ENCODE results near the gene RBM47. TPM values are rescaled to one million over a fixed set of nuclear protein-coding genes. Genes with fewer than 3 reads are reported as not detected.
"Not testable (repeated sequence)": the region's sequence is repeated elsewhere in the genome, so short reads cannot be mapped to it uniquely, and the experiment has no call there.

Gene RBM47
- total and polyA plus RNA-seq, 4 donors, result 1.6 to 13.6 (median 4.0) TPM

- H3K27me3 ChIP-seq (ENCODE audit: control insufficient read depth, insufficient read depth, low read length), result no peaks in the 10 kb centered on the region
- DNase-seq (ENCODE audit: low read depth in 4 of 6, low spot score in 6 of 6), result no peak
- H3K27ac ChIP-seq (ENCODE audit: low read depth, low read length), result no peak overlapping the region
- no peaks in the 10 kb centered on the region for H3K9me3 ChIP-seq (ENCODE audit: control insufficient read depth, insufficient read depth, low read length)
- 0% methylated on average over 1 of the region's 6 CpGs for WGBS (ENCODE audit: insufficient coverage)
- H3K36me3 ChIP-seq (ENCODE audit: control insufficient read depth, insufficient read depth, low read length), result no peaks in the 10 kb centered on the region
- no peaks in the 10 kb centered on the region for H3K4me1 ChIP-seq (ENCODE audit: control insufficient read depth, insufficient read depth, low read length)
- no peak overlapping the region for H3K4me3 ChIP-seq (ENCODE audit: low read depth, low read length)
Observed at GRCh38 chr4:40418430-40419230, 211.0 kb downstream of the RBM47 start.

- no CpG with 5 or more reads among the region's 5 CpGs for WGBS (ENCODE audit: insufficient coverage)
- Histone ChIP-seq H3K4me3 (ENCODE audit: low read depth, low read length) (no peak overlapping the region), H3K4me1 (ENCODE audit: control insufficient read depth, insufficient read depth, low read length) (no peaks in the 10 kb centered on the region), H3K9me3 (ENCODE audit: control insufficient read depth, insufficient read depth, low read length) (no peaks in the 10 kb centered on the region), H3K27ac (ENCODE audit: low read depth, low read length) (no peak overlapping the region), H3K27me3 (ENCODE audit: control insufficient read depth, insufficient read depth, low read length) (no peaks in the 10 kb centered on the region), H3K36me3 (ENCODE audit: control insufficient read depth, insufficient read depth, low read length) (no peaks in the 10 kb centered on the region)
- no peak for DNase-seq (ENCODE audit: low read depth in 4 of 6, low spot score in 6 of 6)
Observed at GRCh38 chr4:40417941-40418340, 211.7 kb downstream of the RBM47 start.

GRCh38 chr4:40414673-40415072 lies 215.0 kb downstream of the RBM47 start:
- no peaks in the 10 kb centered on the region for H3K36me3 ChIP-seq (ENCODE audit: control insufficient read depth, insufficient read depth, low read length)
- H3K27me3 ChIP-seq (ENCODE audit: control insufficient read depth, insufficient read depth, low read length), result no peaks in the 10 kb centered on the region
- no peaks in the 10 kb centered on the region for H3K4me1 ChIP-seq (ENCODE audit: control insufficient read depth, insufficient read depth, low read length)
- 86% methylated on average over 2 of the region's 3 CpGs for WGBS (ENCODE audit: insufficient coverage)
- H3K9me3 ChIP-seq (ENCODE audit: control insufficient read depth, insufficient read depth, low read length), result no peaks in the 10 kb centered on the region
- no peak overlapping the region for H3K4me3 ChIP-seq (ENCODE audit: low read depth, low read length)
- no peak overlapping the region for H3K27ac ChIP-seq (ENCODE audit: low read depth, low read length)
- no peak for DNase-seq (ENCODE audit: low read depth in 4 of 6, low spot score in 6 of 6)

GRCh38 chr4:40412866-40413795 lies 216.5 kb downstream of the RBM47 start:
- no peaks in the 10 kb centered on the region for H3K27me3 ChIP-seq (ENCODE audit: control insufficient read depth, insufficient read depth, low read length)
- H3K27ac ChIP-seq (ENCODE audit: low read depth, low read length), result no peak overlapping the region
- 82% methylated on average over 5 of the region's 10 CpGs for WGBS (ENCODE audit: insufficient coverage)
- DNase-seq (ENCODE audit: low read depth in 4 of 6, low spot score in 6 of 6), result no peak
- H3K4me3 ChIP-seq (ENCODE audit: low read depth, low read length), result no peak overlapping the region
- no peaks in the 10 kb centered on the region for H3K9me3 ChIP-seq (ENCODE audit: control insufficient read depth, insufficient read depth, low read length)
- H3K36me3 ChIP-seq (ENCODE audit: control insufficient read depth, insufficient read depth, low read length), result no peaks in the 10 kb centered on the region
- H3K4me1 ChIP-seq (ENCODE audit: control insufficient read depth, insufficient read depth, low read length), result no peaks in the 10 kb centered on the region

- no peak overlapping the region for H3K4me3 ChIP-seq (ENCODE audit: low read depth, low read length)
- H3K9me3 ChIP-seq (ENCODE audit: control insufficient read depth, insufficient read depth, low read length), result no peaks in the 10 kb centered on the region
- H3K27ac ChIP-seq (ENCODE audit: low read depth, low read length), result no peak overlapping the region
- no peaks in the 10 kb centered on the region for H3K27me3 ChIP-seq (ENCODE audit: control insufficient read depth, insufficient read depth, low read length)
- no peak for DNase-seq (ENCODE audit: low read depth in 4 of 6, low spot score in 6 of 6)
- no peaks in the 10 kb centered on the region for H3K36me3 ChIP-seq (ENCODE audit: control insufficient read depth, insufficient read depth, low read length)
- H3K4me1 ChIP-seq (ENCODE audit: control insufficient read depth, insufficient read depth, low read length), result no peaks in the 10 kb centered on the region
- no CpG with 5 or more reads among the region's 1 CpG for WGBS (ENCODE audit: insufficient coverage)
Observed at GRCh38 chr4:40412388-40412787, 217.3 kb downstream of the RBM47 start.

GRCh38 chr4:40409835-40410234 lies 219.8 kb downstream of the RBM47 start:
- Histone ChIP-seq H3K4me3 (ENCODE audit: low read depth, low read length) (no peak overlapping the region), H3K4me1 (ENCODE audit: control insufficient read depth, insufficient read depth, low read length) (no peaks in the 10 kb centered on the region), H3K9me3 (ENCODE audit: control insufficient read depth, insufficient read depth, low read length) (no peaks in the 10 kb centered on the region), H3K27ac (ENCODE audit: low read depth, low read length) (no peak overlapping the region), H3K27me3 (ENCODE audit: control insufficient read depth, insufficient read depth, low read length) (no peaks in the 10 kb centered on the region), H3K36me3 (ENCODE audit: control insufficient read depth, insufficient read depth, low read length) (no peaks in the 10 kb centered on the region)
- no CpG with 5 or more reads among the region's 1 CpG for WGBS (ENCODE audit: insufficient coverage)
- DNase-seq (ENCODE audit: low read depth in 4 of 6, low spot score in 6 of 6), result no peak

GRCh38 chr4:40407468-40407867 lies 222.2 kb downstream of the RBM47 start:
- H3K4me1 ChIP-seq (ENCODE audit: control insufficient read depth, insufficient read depth, low read length), result not testable (repeated sequence)
- 86% methylated on average over 2 of the region's 3 CpGs for WGBS (ENCODE audit: insufficient coverage)

GRCh38 chr4:40406340-40406739 lies 223.3 kb downstream of the RBM47 start:
- no peak overlapping the region for H3K4me3 ChIP-seq (ENCODE audit: low read depth, low read length)
- no peaks in the 10 kb centered on the region for H3K27me3 ChIP-seq (ENCODE audit: control insufficient read depth, insufficient read depth, low read length)
- no peak overlapping the region for H3K27ac ChIP-seq (ENCODE audit: low read depth, low read length)
- no peaks in the 10 kb centered on the region for H3K36me3 ChIP-seq (ENCODE audit: control insufficient read depth, insufficient read depth, low read length)
- H3K4me1 ChIP-seq (ENCODE audit: control insufficient read depth, insufficient read depth, low read length), result no peaks in the 10 kb centered on the region
- DNase-seq (ENCODE audit: low read depth in 4 of 6, low spot score in 6 of 6), result no peak
- WGBS (ENCODE audit: insufficient coverage), result 90% methylated on average over 4 of the region's 4 CpGs
- H3K9me3 ChIP-seq (ENCODE audit: control insufficient read depth, insufficient read depth, low read length), result no peaks in the 10 kb centered on the region

More at GRCh38 chr4:40407468-40407867, 222.2 kb downstream of the RBM47 start:
- not testable (repeated sequence) for H3K4me3 ChIP-seq (ENCODE audit: low read depth, low read length); H3K27ac ChIP-seq (ENCODE audit: low read depth, low read length); H3K36me3 ChIP-seq (ENCODE audit: control insufficient read depth, insufficient read depth, low read length); DNase-seq (ENCODE audit: low read depth in 4 of 6, low spot score in 6 of 6); H3K9me3 ChIP-seq (ENCODE audit: control insufficient read depth, insufficient read depth, low read length); H3K27me3 ChIP-seq (ENCODE audit: control insufficient read depth, insufficient read depth, low read length)

GRCh38 chr4:40405193-40405592 lies 224.5 kb downstream of the RBM47 start:
- Histone ChIP-seq H3K27ac (ENCODE audit: low read depth, low read length) (no peak overlapping the region), H3K9me3 (ENCODE audit: control insufficient read depth, insufficient read depth, low read length) (no peaks in the 10 kb centered on the region), H3K27me3 (ENCODE audit: control insufficient read depth, insufficient read depth, low read length) (no peaks in the 10 kb centered on the region), H3K4me1 (ENCODE audit: control insufficient read depth, insufficient read depth, low read length) (no peaks in the 10 kb centered on the region), H3K4me3 (ENCODE audit: low read depth, low read length) (no peak overlapping the region), H3K36me3 (ENCODE audit: control insufficient read depth, insufficient read depth, low read length) (no peaks in the 10 kb centered on the region)
- no peak for DNase-seq (ENCODE audit: low read depth in 4 of 6, low spot score in 6 of 6)
- 68% methylated on average over 3 of the region's 4 CpGs for WGBS (ENCODE audit: insufficient coverage)

Data from spinal cord (tissue), 10 donors.